ENCODE data around the gene ACP3.

GRCh38 chr3:132405609-132406299 lies 88.5 kb downstream of the ACP3 start:
- TF ChIP-seq, protein P1, sequence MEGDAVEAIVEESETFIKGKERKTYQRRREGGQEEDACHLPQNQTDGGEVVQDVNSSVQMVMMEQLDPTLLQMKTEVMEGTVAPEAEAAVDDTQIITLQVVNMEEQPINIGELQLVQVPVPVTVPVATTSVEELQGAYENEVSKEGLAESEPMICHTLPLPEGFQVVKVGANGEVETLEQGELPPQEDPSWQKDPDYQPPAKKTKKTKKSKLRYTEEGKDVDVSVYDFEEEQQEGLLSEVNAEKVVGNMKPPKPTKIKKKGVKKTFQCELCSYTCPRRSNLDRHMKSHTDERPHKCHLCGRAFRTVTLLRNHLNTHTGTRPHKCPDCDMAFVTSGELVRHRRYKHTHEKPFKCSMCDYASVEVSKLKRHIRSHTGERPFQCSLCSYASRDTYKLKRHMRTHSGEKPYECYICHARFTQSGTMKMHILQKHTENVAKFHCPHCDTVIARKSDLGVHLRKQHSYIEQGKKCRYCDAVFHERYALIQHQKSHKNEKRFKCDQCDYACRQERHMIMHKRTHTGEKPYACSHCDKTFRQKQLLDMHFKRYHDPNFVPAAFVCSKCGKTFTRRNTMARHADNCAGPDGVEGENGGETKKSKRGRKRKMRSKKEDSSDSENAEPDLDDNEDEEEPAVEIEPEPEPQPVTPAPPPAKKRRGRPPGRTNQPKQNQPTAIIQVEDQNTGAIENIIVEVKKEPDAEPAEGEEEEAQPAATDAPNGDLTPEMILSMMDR (optimal IDR thresholded peaks at IDR 0.05 in 1 of 3, IDR thresholded peaks at IDR 0.05 in 1 of 3, conservative IDR thresholded peaks at IDR 0.05 in 1 of 3; ENCODE audit: extremely low read depth in 1 of 3, insufficient read depth in 2 of 3, low read length in 3 of 3): no peak
- TF ChIP-seq EZH2 (IDR thresholded peaks at IDR 0.05; ENCODE audit: low read length): no peak

All from keratinocyte (primary cell).